NCI-H446 treated with DMSO at 0.1 percent for 48 hours (cell line): Measurements from ENCODE around the gene LIF.

Experiments used
- DNase-seq: peaks from one replicate; lab custom pipeline; 2025; lab: John Stamatoyannopoulos, UW

LIF gene

GRCh38 chr22:30262917-30263741, 16.6 kb upstream of the LIF start:
- DNase-seq, result peak; percentile 34

- DNase-seq, result no peak
These were observed 15.6 kb upstream of the LIF start for GRCh38 chr22:30262112-30262511.

DNA sequence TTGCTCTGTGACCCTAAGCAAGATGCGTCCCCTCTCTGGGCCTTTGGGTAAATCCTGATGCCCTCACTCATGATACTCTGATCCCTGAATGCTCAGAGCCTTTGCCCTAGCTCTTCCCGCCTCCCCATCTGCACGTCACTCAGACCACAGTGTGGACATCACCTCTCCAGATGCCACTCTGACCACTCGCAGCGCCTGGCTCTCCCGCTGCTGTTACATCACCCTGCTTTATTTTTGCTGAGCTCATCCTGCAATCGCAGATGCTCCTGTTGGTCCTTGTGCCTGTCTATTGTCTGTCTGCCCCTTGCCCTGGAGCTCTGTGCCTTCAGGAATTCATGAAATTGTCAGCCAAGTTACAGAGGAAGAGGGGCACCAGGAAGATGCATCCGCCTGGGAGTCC, 14.6 kb upstream of the LIF start:
- DNase-seq, result no peak

DNA sequence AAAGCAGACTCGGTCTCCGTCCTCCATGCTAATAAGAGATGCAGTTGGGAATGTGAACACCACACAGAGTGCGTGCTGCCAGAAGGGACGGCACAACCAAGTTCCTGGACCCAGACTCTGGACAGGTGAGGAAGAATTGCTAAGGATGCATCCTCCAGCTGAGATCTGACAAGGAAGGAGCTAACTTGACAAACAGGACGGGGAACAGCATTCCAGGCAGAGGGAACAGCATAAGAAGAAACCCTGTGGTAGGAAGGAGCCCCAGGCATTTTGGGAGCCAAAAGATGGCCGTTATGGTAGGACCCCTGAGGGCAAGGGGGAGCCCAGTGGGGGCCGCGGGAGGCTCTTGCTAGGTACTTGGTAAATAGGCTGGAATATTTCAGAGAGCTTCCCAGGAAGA, 14.1 kb upstream of the LIF start:
- DNase-seq, result no peak

GRCh38 chr22:30260276-30260675, 13.7 kb upstream of the LIF start:
- DNase-seq, result no peak

- DNase-seq, result no peak
These were observed 7.8 kb upstream of the LIF start for GRCh38 chr22:30254314-30254713.

GRCh38 chr22:30253205-30253852, 6.8 kb upstream of the LIF start:
- DNase-seq, result no peak

DNA sequence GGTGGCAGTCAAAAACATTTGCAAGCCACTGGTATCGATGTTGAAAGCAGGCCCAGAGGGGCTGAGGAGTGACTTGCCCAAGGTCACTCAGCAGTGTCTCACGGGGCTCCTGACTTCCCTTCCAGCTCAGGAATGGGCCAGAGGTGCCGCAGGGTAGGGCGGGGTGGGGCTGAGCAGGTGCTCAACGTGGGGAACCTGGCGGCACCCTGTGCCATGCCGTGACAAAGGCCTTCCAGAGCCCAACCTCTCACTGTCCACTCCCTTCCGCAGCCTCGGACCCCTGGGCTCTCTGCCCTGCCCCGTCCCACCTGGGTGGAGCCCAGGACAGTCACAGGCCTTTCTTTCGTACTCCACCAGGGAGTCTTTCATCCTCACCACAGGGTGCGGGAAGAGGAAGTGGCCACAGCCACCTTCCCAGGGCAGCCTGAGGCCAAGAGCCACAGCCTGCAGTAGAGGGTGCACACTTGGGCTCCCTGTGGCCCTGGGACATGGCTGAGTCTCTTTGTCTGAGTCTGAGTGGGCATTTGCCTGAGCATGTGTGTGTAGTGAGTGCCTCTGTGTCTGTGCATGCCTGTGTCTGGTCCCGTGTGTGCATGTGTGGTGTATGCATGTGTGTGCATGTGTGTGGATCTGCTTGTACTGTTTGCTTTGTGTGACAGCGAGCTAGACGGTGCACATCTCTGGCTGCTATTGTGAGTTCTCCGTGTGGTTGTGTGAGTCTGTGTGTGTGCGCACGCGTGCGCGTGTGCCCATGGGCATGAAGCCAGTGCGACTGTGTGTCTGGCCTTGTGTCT, 6.0 kb upstream of the LIF start:
- DNase-seq, result no peak

DNA sequence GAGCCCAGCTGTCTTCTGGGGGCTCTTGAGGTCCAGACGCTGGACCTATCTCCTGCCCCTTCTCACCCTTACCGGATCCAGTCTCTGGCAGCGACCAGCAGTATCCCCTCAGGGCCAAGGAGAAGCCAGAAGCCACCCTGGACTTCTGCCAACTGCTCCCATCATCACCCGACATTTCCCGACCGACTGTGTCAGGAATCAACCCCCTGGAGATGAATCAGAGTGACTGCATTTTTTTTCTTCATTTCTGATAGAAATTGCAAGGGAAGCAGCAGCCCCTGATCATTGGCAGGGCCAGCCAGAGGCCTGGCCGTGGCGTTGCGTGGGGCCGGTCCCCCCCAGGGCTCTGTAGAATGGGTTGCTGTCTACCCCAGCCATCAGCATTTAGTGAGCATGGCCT, 5.2 kb upstream of the LIF start:
- DNase-seq, result no peak

DNA sequence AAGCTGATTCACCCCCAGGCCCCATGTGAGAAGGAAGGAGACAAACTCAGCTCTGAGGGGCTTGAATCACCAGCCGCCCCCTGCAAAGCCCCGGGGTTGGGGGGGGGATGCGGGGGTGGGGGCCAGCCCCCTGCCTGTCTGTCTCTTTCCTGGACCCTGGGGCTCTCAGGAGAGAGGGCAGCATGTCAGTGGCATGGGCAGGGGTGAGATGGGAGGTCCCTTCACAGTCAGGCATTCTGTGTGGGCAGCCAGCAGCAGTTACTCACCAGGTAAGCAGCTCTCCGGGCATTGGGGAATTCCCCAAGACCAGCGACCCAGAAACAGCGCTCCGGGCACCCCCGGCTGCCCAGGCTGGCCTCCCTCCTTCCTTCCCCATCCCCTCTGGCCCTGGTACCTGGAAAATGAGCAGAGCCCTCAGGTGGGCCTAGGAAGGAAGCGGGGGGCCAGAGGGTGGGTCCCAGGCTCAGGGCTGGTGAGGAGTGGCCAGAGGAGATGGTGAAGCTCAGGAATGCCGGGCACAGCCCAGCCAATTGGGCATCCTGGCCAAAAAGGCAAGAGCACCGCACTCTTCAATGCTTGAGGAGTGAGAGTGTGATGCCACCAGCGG, 4.2 kb upstream of the LIF start:
- no peak for DNase-seq

GRCh38 chr22:30250039-30250565, 3.5 kb upstream of the LIF start:
- no peak for DNase-seq

DNA sequence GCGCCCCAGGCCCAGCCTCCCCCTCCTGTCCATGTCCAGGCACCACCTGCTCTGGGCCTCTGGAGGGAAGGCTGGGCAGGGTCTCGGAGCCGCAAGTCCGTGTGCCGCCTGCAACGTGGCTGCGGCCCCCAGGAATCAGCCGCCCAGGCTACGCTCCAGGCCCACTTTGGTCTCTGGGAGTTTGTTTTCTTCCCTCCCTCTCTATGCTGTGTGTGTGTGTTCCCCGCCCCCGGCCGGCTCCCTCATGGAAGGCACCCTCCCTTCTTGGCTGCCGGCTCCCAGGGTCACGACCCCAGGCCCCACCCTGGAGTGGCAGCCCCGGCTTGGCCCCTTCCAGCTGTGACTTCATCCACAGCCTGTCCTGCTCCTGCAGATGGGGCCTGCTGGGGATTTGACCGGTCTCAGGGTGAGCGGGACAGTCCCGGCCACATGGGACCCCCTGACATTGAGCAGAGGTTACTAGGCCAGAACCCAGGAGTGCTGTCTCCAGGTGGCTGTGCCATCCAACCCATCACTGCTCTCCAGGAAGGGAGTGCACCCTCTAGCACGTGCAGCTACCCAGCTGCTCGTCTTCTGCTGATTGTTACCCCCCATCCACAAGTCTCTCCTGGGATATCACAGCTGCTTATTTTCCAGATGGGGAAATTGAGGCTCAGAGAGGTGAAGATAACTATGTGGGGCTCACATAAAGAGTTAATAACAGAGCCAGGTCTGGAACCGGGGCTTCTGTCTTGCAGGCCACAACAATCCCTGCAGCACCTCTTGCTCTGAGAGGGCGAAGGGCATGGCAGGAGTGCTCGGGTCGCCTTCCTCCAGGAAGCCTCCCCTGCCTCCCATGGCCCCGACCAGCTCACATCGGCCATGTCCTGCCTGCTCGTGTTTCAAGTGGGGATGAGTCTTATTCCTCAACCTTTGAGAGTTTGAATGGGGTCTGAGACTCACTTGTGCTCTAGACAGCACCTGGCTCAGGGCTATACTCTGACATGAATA, 2.8 kb upstream of the LIF start:
- no peak for DNase-seq

DNA sequence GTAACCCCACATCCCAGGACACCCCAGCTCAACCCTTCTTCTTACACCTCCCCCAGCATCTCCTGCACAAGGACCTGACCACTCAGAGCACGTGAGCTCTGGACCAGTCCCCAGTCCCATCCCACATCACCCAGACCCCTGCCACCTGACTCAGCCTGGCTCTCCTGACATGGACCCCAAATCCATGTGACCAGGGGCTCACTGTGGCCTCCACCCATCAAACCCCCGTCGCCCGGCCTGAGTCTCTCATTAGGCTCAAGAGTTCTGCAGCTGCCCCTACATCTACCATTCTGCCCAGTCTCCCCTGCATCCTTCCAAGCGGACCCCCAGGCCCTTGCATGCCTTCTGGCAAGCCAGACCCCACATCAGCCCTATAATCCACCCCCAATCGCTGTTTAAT, 1.9 kb upstream of the LIF start:
- no peak for DNase-seq

DNA sequence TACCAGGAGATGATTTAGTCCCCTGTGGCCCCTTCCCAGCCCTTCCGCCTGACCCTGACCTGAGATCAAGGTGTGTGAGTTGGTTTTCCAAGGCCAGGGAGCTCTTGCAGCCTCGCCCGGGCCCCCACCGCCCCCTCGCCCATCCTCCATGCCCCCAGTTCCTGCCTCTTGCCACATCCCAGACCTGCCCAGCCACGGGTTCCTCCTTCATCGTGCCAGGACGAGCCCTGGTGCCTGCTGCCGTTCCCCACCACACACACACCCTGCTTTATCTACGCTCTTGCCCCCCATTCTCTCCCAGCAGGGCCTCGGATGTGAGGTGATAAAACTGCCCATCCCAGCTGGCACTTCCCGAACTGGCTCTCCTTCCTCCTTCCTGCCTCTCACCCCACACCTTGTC, 1.4 kb upstream of the LIF start:
- no peak for DNase-seq

GRCh38 chr22:30247561-30247960, 1.0 kb upstream of the LIF start:
- no peak for DNase-seq

- no peak for DNase-seq
These were observed 336 bp upstream of the LIF start for GRCh38 chr22:30246814-30247376.

DNA sequence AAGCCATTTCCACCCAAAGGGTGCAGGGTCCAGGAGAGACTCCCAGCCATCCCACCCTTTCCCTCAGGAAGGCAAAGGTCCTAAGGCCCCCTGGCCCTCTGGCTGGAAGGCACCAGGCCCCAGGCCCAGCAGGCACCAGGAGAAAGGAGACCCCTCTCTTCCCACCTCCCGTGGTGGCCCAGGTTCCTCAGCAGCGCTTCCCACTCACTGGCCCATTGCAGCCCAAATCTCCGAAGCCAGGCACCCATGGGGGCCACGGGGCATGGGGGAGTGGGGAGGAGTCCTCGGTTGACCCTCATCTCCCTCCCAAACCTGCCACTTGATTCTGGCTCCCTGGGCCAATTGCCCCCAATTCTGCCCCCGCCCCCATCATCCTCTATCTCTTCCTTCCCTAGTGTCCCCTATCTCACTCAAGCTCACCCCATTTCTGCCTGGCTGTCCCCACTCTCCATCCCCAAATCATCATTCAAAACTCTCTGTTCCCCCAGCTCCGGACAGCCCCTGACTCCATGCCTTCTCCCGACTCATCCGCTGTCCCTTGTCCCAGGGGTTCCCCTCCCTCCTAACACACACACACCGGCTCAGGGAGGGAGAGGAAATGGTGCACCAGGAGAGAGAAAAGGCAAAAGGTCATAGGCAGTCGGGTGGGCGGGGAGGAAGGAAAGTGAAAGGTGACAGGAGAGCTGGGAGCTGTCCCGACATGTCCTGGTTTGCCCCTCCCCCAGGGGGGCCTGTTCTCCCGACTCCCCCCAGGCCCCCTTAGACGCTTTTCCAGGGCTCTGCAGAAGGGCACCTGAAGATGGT, 1.2 kb downstream of the LIF start:
- no peak for DNase-seq

GRCh38 chr22:30244641-30245040, 1.9 kb downstream of the LIF start:
- no peak for DNase-seq

- no peak for DNase-seq
These were observed 2.5 kb downstream of the LIF start for GRCh38 chr22:30244066-30244465.

DNA sequence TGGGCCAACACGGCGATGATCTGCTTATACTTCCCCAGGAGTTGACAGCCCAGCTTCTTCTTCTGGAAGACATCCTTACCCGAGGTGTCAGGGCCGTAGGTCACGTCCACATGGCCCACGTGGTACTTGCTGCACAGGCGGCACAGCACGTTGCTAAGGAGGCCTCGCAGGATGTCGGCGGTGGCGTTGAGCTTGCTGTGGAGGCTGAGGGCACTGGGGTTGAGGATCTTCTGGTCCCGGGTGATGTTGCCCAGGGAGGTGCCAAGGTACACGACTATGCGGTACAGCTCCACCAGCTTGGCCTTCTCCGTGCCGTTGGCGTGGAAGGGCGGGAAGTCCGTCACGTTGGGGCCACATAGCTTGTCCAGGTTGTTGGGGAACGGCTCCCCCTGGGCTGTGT, 2.9 kb downstream of the LIF start:
- DNase-seq, result no peak
